T-helper 1 cell treated with Interleukin-12 subunit alpha and Interleukin-12 subunit beta and Interleukin-4 antibody, amounts not matched to agents 30 μg/mL and 1 μg/mL, for 36 hours (primary cell): ENCODE measurements around the gene NUAK1.

Experiments
- H3K27ac Mint-ChIP-seq: one replicate; pipeline ENCODE4 v1.8.0; 2021; ENCODE audit warnings: mild to moderate bottlenecking, mixed read lengths
- H3K27me3 Mint-ChIP-seq: one replicate; pipeline ENCODE4 v1.8.0; 2021; ENCODE audit warnings: low read depth, mixed read lengths
- H3K36me3 Mint-ChIP-seq: one replicate; pipeline ENCODE4 v1.8.0; 2021; ENCODE audit warnings: low read depth, mixed read lengths
- H3K4me1 Mint-ChIP-seq: one replicate; pipeline ENCODE4 v1.8.0; 2021; ENCODE audit warnings: low read depth, mixed read lengths
- H3K4me3 Mint-ChIP-seq: one replicate; pipeline ENCODE4 v1.8.0; 2021; ENCODE audit warnings: mild to moderate bottlenecking, moderate library complexity, mixed read lengths
- H3K9me3 Mint-ChIP-seq: one replicate; pipeline ENCODE4 v1.8.0; 2021; ENCODE audit warnings: mixed read lengths

Gene NUAK1

DNA sequence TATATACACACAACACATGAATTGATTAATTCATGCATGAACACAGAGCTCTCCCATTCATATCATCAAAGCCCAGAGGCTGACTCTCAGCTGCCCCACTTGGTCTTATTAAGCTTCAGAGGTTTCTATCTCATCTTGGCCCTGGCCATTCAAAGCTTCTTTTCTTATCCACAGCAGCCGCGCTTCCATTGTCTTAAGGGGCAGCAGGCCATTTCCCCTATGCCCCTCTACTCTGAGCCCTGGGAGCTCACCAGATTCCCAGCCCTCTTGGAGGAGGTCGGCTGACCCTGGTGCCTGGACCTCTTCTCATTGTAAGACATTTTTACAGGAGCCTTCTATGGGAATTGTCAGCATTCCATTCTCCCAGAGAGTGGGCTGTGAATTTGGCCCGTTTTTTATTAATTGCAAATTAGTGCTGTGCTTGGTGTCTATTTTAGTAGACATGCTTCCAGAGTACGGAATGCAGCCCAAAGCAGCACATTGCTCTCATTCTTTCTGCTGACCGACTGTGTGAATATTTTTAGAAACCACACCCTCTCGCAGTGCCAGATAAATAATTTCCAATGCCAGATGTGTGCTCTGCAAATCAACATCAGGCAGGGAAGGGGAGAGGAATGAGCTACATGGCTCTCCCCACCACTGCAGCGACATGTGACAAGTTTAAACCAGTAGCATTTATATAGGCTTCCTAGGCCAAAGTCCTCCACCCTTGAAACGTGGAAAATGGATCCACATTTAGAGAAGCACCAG lies 58.5 kb downstream of the NUAK1 start:
- H3K27ac Mint-ChIP-seq = no peak overlapping the region
- H3K4me1 Mint-ChIP-seq = no peaks in the 10 kb centered on the region
- H3K27me3 Mint-ChIP-seq = peaks cover 15% of the 10 kb centered on the region
- H3K9me3 Mint-ChIP-seq = no peaks in the 10 kb centered on the region
- no peak overlapping the region for H3K4me3 Mint-ChIP-seq
- no peaks in the 10 kb centered on the region for H3K36me3 Mint-ChIP-seq

DNA sequence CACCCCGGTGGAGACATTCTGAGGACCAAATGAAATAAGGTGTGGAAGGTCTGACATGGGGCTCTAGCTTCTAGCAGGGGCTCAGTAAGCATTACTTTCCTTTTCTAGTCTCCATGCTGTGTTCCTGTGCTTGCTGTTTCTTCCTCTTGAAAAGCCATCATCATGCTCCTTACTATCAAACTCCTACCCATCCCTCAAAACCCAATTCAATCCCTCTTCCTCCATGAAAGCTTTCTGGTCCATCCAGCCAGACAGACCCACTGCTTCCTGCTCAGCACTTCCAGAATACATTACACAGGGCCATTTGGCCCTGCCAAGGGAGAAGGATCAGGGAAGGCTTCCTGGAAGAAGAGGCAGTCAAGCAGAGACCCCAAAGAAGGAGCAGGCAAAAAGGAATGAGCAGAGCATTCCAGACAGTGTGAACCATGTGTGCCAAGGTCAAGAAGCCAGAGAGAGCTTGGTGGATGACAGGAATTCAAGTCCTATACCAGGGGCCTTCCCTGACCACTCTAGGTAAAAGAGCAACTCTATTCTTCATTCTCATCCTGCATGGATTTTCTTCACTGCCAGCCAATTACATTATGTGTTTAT lies 59.5 kb downstream of the NUAK1 start:
- Mint-ChIP-seq H3K27me3 (peaks cover 19% of the 10 kb centered on the region), H3K4me3 (no peak overlapping the region), H3K27ac (no peak overlapping the region), H3K36me3 (no peaks in the 10 kb centered on the region), H3K4me1 (no peaks in the 10 kb centered on the region), H3K9me3 (no peaks in the 10 kb centered on the region)

DNA sequence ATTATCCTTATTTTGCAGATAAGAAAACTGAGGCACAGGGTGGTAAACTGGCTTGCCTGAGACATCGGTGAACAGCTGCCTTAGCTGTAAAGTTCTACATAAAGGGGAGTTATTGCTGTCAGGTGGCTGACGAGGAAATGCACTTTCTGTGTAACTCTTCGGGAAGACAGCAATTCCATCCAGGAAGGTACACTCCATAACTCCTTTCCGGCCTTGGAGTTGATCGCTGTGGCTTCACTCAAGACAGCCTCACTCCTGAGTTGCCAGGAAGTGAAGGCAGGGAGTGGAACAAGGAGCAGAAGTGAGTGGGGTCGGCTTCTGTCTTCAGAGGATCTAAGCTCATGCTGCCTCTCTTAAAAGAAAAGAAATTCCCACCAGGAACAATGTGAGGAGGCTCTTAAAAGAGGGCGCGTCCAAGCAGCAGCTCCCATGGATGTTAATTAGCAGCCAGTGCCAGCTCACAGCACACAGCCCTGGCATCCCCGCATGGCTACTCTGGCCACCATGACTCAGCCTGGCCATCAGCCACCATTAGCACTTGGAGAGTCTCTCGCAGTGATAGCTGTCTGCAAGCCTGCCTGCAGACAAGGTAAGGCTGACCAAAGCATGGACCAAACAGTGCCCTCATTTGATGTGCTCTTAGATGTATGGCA lies 60.3 kb downstream of the NUAK1 start:
- Mint-ChIP-seq H3K4me1 (no peaks in the 10 kb centered on the region), H3K27ac (no peak overlapping the region), H3K36me3 (no peaks in the 10 kb centered on the region), H3K9me3 (no peaks in the 10 kb centered on the region), H3K4me3 (no peak overlapping the region), H3K27me3 (peaks cover 12% of the 10 kb centered on the region)

DNA sequence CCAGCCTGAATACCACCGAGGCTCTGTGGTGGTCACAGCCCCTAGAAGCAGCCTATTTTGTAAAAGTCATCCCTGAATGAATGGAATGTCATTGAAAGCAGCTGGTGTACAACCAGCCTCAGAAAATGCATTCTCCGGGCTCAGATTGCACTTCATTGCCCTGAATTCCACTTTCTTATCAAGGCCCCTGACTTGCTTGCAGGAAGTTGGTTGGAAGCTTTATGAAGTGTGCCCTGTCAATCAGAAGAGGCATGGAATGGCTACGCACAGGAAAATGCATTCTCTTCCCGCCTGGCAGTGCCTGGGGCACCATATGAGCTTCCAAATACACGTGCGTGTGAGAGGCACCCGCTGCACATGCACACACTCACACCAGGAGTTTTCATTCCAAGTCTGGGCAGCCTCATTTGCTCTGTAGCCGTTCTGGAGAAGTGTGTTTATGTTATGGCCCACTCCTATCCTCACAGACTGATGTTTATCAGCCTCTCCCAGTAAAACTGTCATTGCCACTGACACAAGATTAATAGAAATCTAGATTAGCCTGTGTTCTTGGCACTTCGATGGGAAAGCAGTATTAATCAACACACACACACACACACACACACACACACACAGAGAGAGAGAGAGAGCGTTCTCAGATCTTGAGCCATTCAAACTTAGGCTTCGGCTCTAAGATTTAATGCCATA lies 63.9 kb downstream of the NUAK1 start:
- peaks cover 6% of the 10 kb centered on the region for H3K27me3 Mint-ChIP-seq
- H3K27ac Mint-ChIP-seq = no peak overlapping the region
- H3K4me3 Mint-ChIP-seq = no peak overlapping the region
- no peaks in the 10 kb centered on the region for H3K4me1 Mint-ChIP-seq
- H3K36me3 Mint-ChIP-seq = no peaks in the 10 kb centered on the region
- no peaks in the 10 kb centered on the region for H3K9me3 Mint-ChIP-seq

DNA sequence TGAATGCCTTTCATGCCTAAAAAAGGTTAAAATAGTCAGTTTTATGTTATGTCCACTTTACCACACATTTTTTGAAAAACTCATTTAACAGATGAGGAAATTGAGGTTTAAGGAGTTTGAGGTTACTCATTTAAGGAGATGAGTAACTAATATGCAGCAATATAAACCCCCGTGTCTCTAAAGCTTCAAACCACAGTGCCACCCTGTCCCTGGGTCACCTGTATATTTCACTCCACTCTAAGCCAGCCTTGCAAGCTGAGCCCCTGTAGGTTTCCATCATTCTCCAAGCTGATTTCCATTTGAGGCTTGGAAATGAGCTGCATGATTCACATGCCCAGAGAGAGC lies 64.4 kb downstream of the NUAK1 start:
- Mint-ChIP-seq H3K36me3 (no peaks in the 10 kb centered on the region), H3K27me3 (peaks cover 6% of the 10 kb centered on the region), H3K9me3 (no peaks in the 10 kb centered on the region), H3K4me1 (no peaks in the 10 kb centered on the region), H3K27ac (no peak overlapping the region), H3K4me3 (no peak overlapping the region)

DNA sequence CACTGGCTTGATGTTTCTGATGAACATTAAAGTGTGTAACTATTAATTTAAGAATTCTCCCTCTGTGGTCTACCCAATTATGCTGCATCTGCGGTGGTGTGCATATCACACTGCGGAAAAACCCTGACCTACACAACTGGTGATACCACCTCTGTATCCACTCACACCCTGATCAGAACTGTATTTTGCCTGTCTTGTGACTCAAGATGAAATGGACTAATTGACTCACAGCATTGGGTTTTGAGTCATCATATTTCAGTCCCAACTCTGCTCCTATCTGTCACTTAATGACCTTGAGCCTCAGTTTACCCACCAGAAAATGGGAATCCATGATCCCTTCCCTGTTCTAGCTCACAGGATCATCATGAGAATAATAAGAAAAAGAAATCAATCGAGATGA lies 65.6 kb downstream of the NUAK1 start:
- Mint-ChIP-seq H3K27me3 (peaks cover 6% of the 10 kb centered on the region), H3K4me3 (no peak overlapping the region), H3K4me1 (no peaks in the 10 kb centered on the region), H3K9me3 (no peaks in the 10 kb centered on the region), H3K27ac (no peak overlapping the region), H3K36me3 (no peaks in the 10 kb centered on the region)

DNA sequence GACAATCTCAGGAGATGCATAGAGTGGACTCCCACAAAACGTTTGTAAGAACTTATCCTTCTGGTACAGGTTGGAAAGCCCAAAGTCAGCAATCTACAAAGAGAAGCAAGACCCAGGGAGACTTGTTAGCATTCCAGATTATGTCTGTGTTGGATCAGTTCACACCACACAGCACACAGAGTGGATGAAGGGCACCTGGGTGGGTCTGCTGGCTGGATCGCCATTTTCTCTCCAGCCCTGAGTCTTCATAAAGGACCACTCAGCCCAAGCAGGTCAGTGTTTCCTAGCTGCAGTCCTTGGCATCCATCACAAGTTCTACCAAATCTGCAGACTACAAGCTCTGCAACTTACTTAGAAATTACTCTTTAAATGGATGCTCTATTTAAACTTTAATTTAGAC lies 66.0 kb downstream of the NUAK1 start:
- Mint-ChIP-seq H3K36me3 (no peaks in the 10 kb centered on the region), H3K27ac (no peak overlapping the region), H3K4me3 (no peak overlapping the region), H3K4me1 (no peaks in the 10 kb centered on the region), H3K9me3 (no peaks in the 10 kb centered on the region), H3K27me3 (peaks cover 6% of the 10 kb centered on the region)

DNA sequence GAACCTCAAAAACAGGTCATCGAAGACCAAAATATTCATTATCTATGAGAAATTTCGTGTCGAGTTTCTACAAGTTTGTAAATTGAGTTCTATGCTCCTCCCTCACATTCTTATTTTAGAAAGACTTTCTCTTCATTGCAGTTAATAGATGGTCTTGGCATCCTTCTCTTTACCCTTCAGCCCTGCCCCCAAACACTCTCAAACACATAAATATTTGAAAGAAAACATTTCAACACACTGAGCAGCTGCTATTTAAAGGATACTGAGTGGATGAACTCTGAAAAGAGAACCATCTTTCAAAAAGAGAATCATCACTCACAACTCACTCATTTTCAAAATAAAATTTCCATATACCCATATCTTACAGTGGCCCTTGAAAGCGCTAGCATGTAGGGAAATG lies 67.1 kb downstream of the NUAK1 start:
- no peaks in the 10 kb centered on the region for H3K9me3 Mint-ChIP-seq
- H3K36me3 Mint-ChIP-seq = no peaks in the 10 kb centered on the region
- H3K27me3 Mint-ChIP-seq = peaks cover 6% of the 10 kb centered on the region
- no peak overlapping the region for H3K4me3 Mint-ChIP-seq
- no peak overlapping the region for H3K27ac Mint-ChIP-seq
- H3K4me1 Mint-ChIP-seq = no peaks in the 10 kb centered on the region

DNA sequence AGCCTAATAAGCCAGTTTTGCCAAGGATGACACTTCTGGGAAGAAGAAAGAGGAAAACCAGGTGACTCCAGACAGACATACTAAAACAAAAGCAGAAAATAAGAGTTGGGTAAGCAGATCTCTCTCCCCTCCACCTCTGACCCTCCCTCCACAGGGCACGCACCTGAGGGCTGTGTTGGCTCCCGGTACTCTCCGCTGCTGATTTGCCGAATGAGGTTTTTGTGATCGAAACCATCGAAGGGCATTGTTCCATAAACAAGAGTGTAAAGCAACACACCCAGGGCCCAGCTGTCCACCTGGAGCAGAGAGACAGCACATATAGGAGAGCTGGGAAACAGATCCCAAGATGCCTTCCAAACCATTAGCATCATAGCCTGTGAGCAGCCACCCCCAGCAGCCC lies 68.1 kb downstream of the NUAK1 start:
- Mint-ChIP-seq H3K27me3 (peaks cover 6% of the 10 kb centered on the region), H3K36me3 (no peaks in the 10 kb centered on the region), H3K27ac (no peak overlapping the region), H3K4me3 (no peak overlapping the region), H3K4me1 (no peaks in the 10 kb centered on the region), H3K9me3 (no peaks in the 10 kb centered on the region)

DNA sequence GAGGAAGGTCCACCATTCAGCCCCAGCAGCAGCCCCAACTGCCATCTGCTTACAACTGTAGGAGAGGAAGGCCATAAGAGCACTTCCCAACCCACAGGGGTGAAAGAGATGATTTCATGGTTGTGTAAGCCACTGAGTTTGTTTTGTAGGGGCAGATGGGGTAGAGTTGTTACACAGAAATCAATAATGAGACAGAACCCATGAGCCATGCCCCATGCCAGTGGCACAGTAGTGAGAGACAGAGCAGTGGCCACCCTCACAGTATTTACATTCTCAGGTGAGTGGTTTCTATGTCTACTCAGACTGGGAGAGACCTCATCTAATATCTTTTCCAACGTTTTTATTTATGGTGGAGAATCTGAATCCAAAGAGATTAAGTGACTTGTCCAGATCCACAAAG lies 68.6 kb downstream of the NUAK1 start:
- Mint-ChIP-seq H3K27ac (no peak overlapping the region), H3K36me3 (no peaks in the 10 kb centered on the region), H3K4me1 (no peaks in the 10 kb centered on the region)

DNA sequence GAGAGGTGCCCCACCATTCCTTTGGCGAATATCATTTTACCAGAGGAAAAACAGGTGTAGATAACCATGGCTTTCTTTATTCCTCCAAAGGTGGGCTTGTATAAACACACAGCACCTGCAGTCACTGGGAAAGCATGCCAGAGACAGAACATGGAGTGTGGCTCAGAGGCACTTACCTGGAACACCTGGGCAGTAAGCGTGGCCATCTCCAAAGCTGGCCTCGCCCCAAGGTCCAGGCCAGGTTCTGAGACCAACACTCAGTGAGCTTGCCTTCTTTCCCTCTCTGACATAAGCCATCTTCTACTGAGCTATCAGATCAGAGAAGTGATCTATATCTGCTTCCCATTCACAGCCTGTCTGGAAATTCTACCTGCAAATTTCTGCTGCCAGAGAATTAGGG lies 70.5 kb downstream of the NUAK1 start:
- no peak overlapping the region for H3K27ac Mint-ChIP-seq
- H3K9me3 Mint-ChIP-seq = no peaks in the 10 kb centered on the region
- no peaks in the 10 kb centered on the region for H3K4me1 Mint-ChIP-seq
- no peaks in the 10 kb centered on the region for H3K27me3 Mint-ChIP-seq
- H3K36me3 Mint-ChIP-seq = no peaks in the 10 kb centered on the region
- H3K4me3 Mint-ChIP-seq = no peak overlapping the region

More for the DNA sequence above, 68.6 kb downstream of the NUAK1 start:
- Mint-ChIP-seq H3K9me3 (no peaks in the 10 kb centered on the region), H3K27me3 (peaks cover 3% of the 10 kb centered on the region), H3K4me3 (no peak overlapping the region)

DNA sequence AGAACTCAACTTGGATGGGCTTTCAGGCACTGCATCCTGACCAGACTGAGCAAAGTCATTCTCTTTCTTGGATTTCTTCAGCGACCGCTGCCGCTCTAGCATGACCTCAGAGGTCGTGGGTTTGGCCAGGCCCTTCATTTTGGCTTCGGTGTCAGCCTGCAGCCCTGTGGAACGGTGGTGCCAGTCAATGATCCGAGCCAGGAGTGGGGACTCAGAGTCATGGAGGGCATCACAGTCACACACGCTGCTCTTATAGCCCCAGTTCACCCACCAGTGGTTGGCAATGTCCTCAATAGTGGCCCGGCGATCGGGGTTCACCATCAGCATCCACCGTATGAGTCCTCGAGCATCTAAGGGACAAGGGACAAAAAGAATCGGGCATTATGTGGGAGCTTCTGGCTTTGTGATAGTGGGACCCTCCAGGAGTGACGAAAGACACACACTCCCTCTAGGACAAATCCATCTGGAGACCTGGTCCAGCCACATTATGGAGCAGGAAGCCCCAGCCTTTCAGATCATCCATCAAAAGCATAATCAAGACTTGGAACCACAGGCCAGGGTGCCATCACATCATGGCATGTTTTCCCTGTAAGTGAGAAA lies 71.0 kb downstream of the NUAK1 start:
- Mint-ChIP-seq H3K27ac (no peak overlapping the region), H3K9me3 (no peaks in the 10 kb centered on the region), H3K4me1 (no peaks in the 10 kb centered on the region), H3K36me3 (no peaks in the 10 kb centered on the region), H3K27me3 (no peaks in the 10 kb centered on the region), H3K4me3 (no peak overlapping the region)

DNA sequence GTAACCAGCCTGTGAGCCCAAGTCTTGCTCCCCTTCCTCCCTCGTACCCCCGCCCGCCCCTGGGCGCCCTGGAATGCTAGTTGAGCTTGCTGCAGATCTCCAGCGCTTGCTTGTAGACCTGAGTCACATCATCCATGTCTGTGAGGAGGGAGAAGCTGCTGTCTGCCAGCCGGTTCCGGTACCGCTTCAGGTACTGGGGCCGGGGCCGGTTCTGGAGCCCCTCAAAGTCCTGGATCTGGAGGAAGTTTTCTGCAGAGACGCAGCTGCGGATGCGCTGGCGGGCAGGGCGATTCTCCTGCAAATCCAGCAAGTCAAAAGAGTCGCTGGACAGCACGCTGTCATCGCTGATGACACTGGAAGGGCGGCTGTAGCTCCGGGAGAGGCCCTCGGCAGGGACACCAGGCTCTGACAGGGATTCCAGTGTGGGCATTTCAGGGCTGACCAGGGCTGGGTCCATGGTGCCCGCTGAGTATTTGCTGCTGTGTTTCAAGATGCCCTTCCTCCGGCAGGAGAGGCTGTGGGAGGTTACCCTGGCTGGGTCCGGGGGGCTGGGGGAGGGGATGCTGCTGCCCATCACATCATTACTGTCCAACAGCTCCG lies 71.9 kb downstream of the NUAK1 start:
- Mint-ChIP-seq H3K27me3 (no peaks in the 10 kb centered on the region), H3K4me1 (no peaks in the 10 kb centered on the region), H3K9me3 (no peaks in the 10 kb centered on the region), H3K36me3 (no peaks in the 10 kb centered on the region), H3K27ac (no peak overlapping the region), H3K4me3 (no peak overlapping the region)

DNA sequence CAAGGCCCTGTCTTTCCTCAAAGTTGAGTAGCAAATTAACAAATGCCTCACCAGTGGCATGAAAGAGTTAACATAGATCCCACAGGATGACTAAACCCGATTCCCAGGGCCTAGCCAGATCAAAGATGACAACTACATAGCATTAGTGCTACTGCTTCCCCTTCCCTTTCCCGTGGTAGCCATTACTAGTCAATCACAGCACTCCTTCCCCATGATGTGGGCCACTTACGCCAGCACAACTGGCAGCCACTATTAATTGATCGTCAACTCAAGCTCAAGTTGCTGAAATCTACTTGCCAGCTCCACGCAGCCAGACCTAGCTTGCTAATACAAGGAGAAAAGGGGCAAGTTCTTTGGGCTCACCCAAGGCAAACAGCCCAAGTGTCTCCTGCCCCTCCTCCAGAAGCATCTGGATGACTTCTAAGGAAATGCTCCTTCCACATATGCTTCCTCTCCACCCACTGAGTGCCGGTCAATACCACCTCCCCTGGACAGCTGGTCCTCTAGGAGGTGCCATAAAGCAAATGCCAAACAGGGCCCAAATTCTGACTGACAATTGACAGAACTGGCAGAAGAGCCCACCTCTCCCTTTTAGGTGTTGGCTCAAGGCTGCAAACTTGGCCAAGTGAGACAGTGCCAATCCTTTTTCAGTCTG lies 72.6 kb downstream of the NUAK1 start:
- Mint-ChIP-seq H3K27me3 (no peaks in the 10 kb centered on the region), H3K27ac (no peak overlapping the region), H3K4me3 (no peak overlapping the region), H3K4me1 (no peaks in the 10 kb centered on the region), H3K36me3 (no peaks in the 10 kb centered on the region), H3K9me3 (no peaks in the 10 kb centered on the region)
